ENCODE results near the gene TMEM38B. TPM values are rescaled to one million over a fixed set of nuclear protein-coding genes. Genes with fewer than 3 reads are reported as not detected.
"Not testable (repeated sequence)": the region's sequence is repeated elsewhere in the genome, so short reads cannot be mapped to it uniquely, and the experiment has no call there.

TMEM38B gene
- total and polyA plus RNA-seq, 4 donors: 12.0 to 14.6 (median 14.2) TPM

DNA sequence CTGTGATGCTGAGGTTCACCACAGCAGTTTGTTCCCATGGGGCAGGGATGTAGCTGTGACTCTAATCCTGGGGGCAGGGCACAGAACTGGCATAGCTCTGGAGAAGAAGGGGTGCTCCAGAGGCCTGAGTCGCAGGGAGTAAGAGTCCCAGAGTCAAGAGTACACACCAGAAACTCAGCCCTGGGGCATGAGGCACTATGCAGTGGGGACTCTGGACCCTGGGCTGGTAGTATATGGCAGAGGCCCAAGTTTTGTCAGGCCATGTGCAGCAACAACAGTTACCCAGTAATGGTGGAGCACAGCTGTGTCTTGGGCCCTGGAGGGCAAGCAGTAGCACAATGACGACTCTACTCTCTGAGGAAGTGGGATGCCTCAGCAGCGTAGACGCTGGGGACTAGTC is 42.9 kb downstream of the TMEM38B start:
- WGBS (ENCODE audit: insufficient coverage): 97% methylated on average over 4 of the region's 4 CpGs

GRCh38 chr9:105742088-105742487 is 47.7 kb downstream of the TMEM38B start:
- Histone ChIP-seq H3K9me3 (ENCODE audit: control insufficient read depth, insufficient read depth, low read length) (no peaks in the 10 kb centered on the region), H3K27ac (ENCODE audit: low read depth, low read length) (no peak overlapping the region), H3K27me3 (ENCODE audit: control insufficient read depth, insufficient read depth, low read length) (no peaks in the 10 kb centered on the region), H3K36me3 (ENCODE audit: control insufficient read depth, insufficient read depth, low read length) (no peaks in the 10 kb centered on the region), H3K4me1 (ENCODE audit: control insufficient read depth, insufficient read depth, low read length) (no peaks in the 10 kb centered on the region), H3K4me3 (ENCODE audit: low read depth, low read length) (no peak overlapping the region)
- DNase-seq (ENCODE audit: low read depth in 4 of 6, low spot score in 6 of 6): no peak

More for the DNA sequence above, 42.9 kb downstream of the TMEM38B start:
- Histone ChIP-seq H3K27ac (ENCODE audit: low read depth, low read length) (no peak overlapping the region), H3K36me3 (ENCODE audit: control insufficient read depth, insufficient read depth, low read length) (no peaks in the 10 kb centered on the region), H3K9me3 (ENCODE audit: control insufficient read depth, insufficient read depth, low read length) (peaks cover 13% of the 10 kb centered on the region), H3K4me3 (ENCODE audit: low read depth, low read length) (no peak overlapping the region), H3K4me1 (ENCODE audit: control insufficient read depth, insufficient read depth, low read length) (no peaks in the 10 kb centered on the region), H3K27me3 (ENCODE audit: control insufficient read depth, insufficient read depth, low read length) (no peaks in the 10 kb centered on the region)
- no peak for DNase-seq (ENCODE audit: low read depth in 4 of 6, low spot score in 6 of 6)

- WGBS (ENCODE audit: insufficient coverage): no CpG with 5 or more reads among the region's 3 CpGs
- not testable (repeated sequence) for DNase-seq (ENCODE audit: low read depth in 4 of 6, low spot score in 6 of 6); H3K9me3 ChIP-seq (ENCODE audit: control insufficient read depth, insufficient read depth, low read length); H3K4me1 ChIP-seq (ENCODE audit: control insufficient read depth, insufficient read depth, low read length); H3K27ac ChIP-seq (ENCODE audit: low read depth, low read length); H3K27me3 ChIP-seq (ENCODE audit: control insufficient read depth, insufficient read depth, low read length); H3K4me3 ChIP-seq (ENCODE audit: low read depth, low read length); H3K36me3 ChIP-seq (ENCODE audit: control insufficient read depth, insufficient read depth, low read length)
Measured at GRCh38 chr9:105747325-105747724, 53.0 kb downstream of the TMEM38B start.

DNA sequence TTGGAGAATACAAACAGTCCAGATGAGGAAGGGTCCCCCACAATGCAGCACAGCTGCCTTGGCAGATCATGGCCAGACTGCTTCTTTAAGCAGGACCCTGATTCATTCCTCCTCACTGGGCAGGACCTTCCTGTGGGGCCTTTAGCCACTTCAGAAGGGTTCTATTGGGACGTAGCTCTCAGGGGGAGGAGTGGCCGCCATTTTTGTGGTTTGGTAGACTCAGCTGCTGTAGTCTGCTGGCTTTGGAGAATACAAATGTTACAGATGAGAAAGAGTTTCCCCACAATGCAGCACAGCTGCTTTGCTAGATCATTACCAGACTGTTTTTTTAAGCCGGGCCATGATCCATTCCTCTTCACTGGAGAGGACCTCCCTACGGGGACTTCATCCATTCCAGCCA is 57.4 kb downstream of the TMEM38B start:
- H3K27ac ChIP-seq (ENCODE audit: low read depth, low read length): no peak overlapping the region
- no peak for DNase-seq (ENCODE audit: low read depth in 4 of 6, low spot score in 6 of 6)
- no peaks in the 10 kb centered on the region for H3K27me3 ChIP-seq (ENCODE audit: control insufficient read depth, insufficient read depth, low read length)
- H3K4me3 ChIP-seq (ENCODE audit: low read depth, low read length): no peak overlapping the region
- WGBS (ENCODE audit: insufficient coverage): 100% methylated on average over 2 of the region's 4 CpGs
- peaks cover 8% of the 10 kb centered on the region for H3K9me3 ChIP-seq (ENCODE audit: control insufficient read depth, insufficient read depth, low read length)
- no peaks in the 10 kb centered on the region for H3K4me1 ChIP-seq (ENCODE audit: control insufficient read depth, insufficient read depth, low read length)
- peaks cover 8% of the 10 kb centered on the region for H3K36me3 ChIP-seq (ENCODE audit: control insufficient read depth, insufficient read depth, low read length)

- no peak overlapping the region for H3K27ac ChIP-seq (ENCODE audit: low read depth, low read length)
- peaks cover 8% of the 10 kb centered on the region for H3K9me3 ChIP-seq (ENCODE audit: control insufficient read depth, insufficient read depth, low read length)
- no peak overlapping the region for H3K4me3 ChIP-seq (ENCODE audit: low read depth, low read length)
- DNase-seq (ENCODE audit: low read depth in 4 of 6, low spot score in 6 of 6): no peak
- H3K36me3 ChIP-seq (ENCODE audit: control insufficient read depth, insufficient read depth, low read length): peaks cover 3% of the 10 kb centered on the region
- no peaks in the 10 kb centered on the region for H3K27me3 ChIP-seq (ENCODE audit: control insufficient read depth, insufficient read depth, low read length)
- WGBS (ENCODE audit: insufficient coverage): 95% methylated on average over 11 of the region's 12 CpGs
- H3K4me1 ChIP-seq (ENCODE audit: control insufficient read depth, insufficient read depth, low read length): no peaks in the 10 kb centered on the region
Measured at GRCh38 chr9:105757496-105758251, 63.3 kb downstream of the TMEM38B start.

- H3K9me3 ChIP-seq (ENCODE audit: control insufficient read depth, insufficient read depth, low read length): no peaks in the 10 kb centered on the region
- H3K36me3 ChIP-seq (ENCODE audit: control insufficient read depth, insufficient read depth, low read length): peaks cover 3% of the 10 kb centered on the region
- no peaks in the 10 kb centered on the region for H3K27me3 ChIP-seq (ENCODE audit: control insufficient read depth, insufficient read depth, low read length)
- no peaks in the 10 kb centered on the region for H3K4me1 ChIP-seq (ENCODE audit: control insufficient read depth, insufficient read depth, low read length)
- H3K27ac ChIP-seq (ENCODE audit: low read depth, low read length): no peak overlapping the region
- WGBS (ENCODE audit: insufficient coverage): 99% methylated on average over 6 of the region's 8 CpGs
- no peak overlapping the region for H3K4me3 ChIP-seq (ENCODE audit: low read depth, low read length)
- no peak for DNase-seq (ENCODE audit: low read depth in 4 of 6, low spot score in 6 of 6)
Measured at GRCh38 chr9:105760053-105760452, 65.7 kb downstream of the TMEM38B start.

DNA sequence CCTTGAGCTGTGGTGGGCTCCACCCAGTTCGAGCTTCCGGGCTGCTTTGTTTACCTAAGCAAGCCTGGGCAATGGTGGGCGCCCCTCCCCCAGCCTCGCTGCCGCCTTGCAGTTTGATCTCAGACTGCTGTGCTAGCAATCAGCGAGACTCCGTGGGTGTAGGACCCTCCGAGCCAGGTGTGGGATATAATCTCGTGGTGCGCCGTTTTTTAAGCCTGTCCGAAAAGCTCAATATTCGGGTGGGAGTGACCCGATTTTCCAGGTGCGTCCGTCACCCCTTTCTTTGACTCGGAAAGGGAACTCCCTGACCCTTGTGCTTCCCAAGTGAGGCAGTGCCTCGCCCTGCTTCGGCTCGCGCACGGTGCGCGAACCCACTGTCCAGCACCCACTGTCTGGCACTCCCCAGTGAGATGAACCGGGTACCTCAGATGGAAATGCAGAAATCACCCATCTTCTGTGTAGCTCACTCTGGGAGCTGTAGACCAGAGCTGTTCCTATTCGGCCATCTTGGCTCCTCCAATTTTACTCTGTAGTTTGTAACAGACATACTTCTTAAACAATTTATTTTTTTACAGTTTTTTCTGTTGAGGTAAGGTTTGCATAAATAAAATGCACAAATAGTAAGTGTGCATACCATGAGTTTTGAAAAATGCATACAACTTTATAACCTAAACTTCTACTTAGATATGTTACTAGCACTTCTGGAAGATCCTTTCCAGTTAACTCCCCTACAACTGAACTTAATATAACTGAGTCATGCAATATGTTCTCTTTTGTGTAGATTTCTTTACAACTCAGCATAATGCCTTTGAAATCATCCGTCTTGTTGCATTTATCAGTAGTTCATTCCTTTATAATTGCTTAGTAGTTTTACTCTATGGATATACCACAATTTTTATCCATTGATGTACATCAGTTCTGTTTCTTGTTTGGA is 88.5 kb downstream of the TMEM38B start:
- not testable (repeated sequence) for H3K4me3 ChIP-seq (ENCODE audit: low read depth, low read length); H3K36me3 ChIP-seq (ENCODE audit: control insufficient read depth, insufficient read depth, low read length); H3K27ac ChIP-seq (ENCODE audit: low read depth, low read length); DNase-seq (ENCODE audit: low read depth in 4 of 6, low spot score in 6 of 6); H3K27me3 ChIP-seq (ENCODE audit: control insufficient read depth, insufficient read depth, low read length); H3K4me1 ChIP-seq (ENCODE audit: control insufficient read depth, insufficient read depth, low read length); H3K9me3 ChIP-seq (ENCODE audit: control insufficient read depth, insufficient read depth, low read length)
- 92% methylated on average over 17 of the region's 27 CpGs for WGBS (ENCODE audit: insufficient coverage)

GRCh38 chr9:105783495-105783872 is 89.1 kb downstream of the TMEM38B start:
- not testable (repeated sequence) for H3K4me1 ChIP-seq (ENCODE audit: control insufficient read depth, insufficient read depth, low read length); H3K9me3 ChIP-seq (ENCODE audit: control insufficient read depth, insufficient read depth, low read length); H3K4me3 ChIP-seq (ENCODE audit: low read depth, low read length); H3K36me3 ChIP-seq (ENCODE audit: control insufficient read depth, insufficient read depth, low read length); H3K27me3 ChIP-seq (ENCODE audit: control insufficient read depth, insufficient read depth, low read length); H3K27ac ChIP-seq (ENCODE audit: low read depth, low read length); DNase-seq (ENCODE audit: low read depth in 4 of 6, low spot score in 6 of 6)
- 100% methylated on average over 1 of the region's 6 CpGs for WGBS (ENCODE audit: insufficient coverage)

- no CpG with 5 or more reads among the region's 2 CpGs for WGBS (ENCODE audit: insufficient coverage)
Measured at GRCh38 chr9:105786796-105787195, 92.5 kb downstream of the TMEM38B start.

More at GRCh38 chr9:105786796-105787195, 92.5 kb downstream of the TMEM38B start:
- H3K4me1 ChIP-seq (ENCODE audit: control insufficient read depth, insufficient read depth, low read length); H3K27ac ChIP-seq (ENCODE audit: low read depth, low read length); H3K36me3 ChIP-seq (ENCODE audit: control insufficient read depth, insufficient read depth, low read length); H3K9me3 ChIP-seq (ENCODE audit: control insufficient read depth, insufficient read depth, low read length); H3K4me3 ChIP-seq (ENCODE audit: low read depth, low read length); H3K27me3 ChIP-seq (ENCODE audit: control insufficient read depth, insufficient read depth, low read length); DNase-seq (ENCODE audit: low read depth in 4 of 6, low spot score in 6 of 6): not testable (repeated sequence)
